ENCODE data around the gene PPM1N. TPM values are rescaled to one million over a fixed set of nuclear protein-coding genes. Genes with fewer than 3 reads are reported as not detected.

PPM1N gene
- total RNA-seq, 1 experiment from 2014 or later, result 0.80 TPM

- no peak for DNase-seq (ENCODE audit: low read depth)
Measured at GRCh38 chr19:45488708-45489107, 9.5 kb upstream of the PPM1N start.

GRCh38 chr19:45489216-45489855, 8.9 kb upstream of the PPM1N start:
- no peak for DNase-seq (ENCODE audit: low read depth)

- DNase-seq (ENCODE audit: low read depth), result no peak
Measured at GRCh38 chr19:45492137-45492626, 6.1 kb upstream of the PPM1N start.

GRCh38 chr19:45492627-45493470, 5.4 kb upstream of the PPM1N start:
- peak; percentile 60 for DNase-seq (ENCODE audit: low read depth)

GRCh38 chr19:45494261-45494916, 3.9 kb upstream of the PPM1N start:
- DNase-seq (ENCODE audit: low read depth), result no peak

GRCh38 chr19:45495178-45495577, 3.1 kb upstream of the PPM1N start:
- no peak for DNase-seq (ENCODE audit: low read depth)

GRCh38 chr19:45496349-45496953, 1.8 kb upstream of the PPM1N start:
- DNase-seq (ENCODE audit: low read depth), result peak; percentile 53

GRCh38 chr19:45497791-45498190, 452 bp upstream of the PPM1N start:
- no peak for DNase-seq (ENCODE audit: low read depth)

GRCh38 chr19:45499196-45500180, 1.2 kb downstream of the PPM1N start:
- DNase-seq (ENCODE audit: low read depth), result peak; percentile 75

GRCh38 chr19:45500918-45501729, 2.9 kb downstream of the PPM1N start:
- no peak for DNase-seq (ENCODE audit: low read depth)

- no peak for DNase-seq (ENCODE audit: low read depth)
Measured at GRCh38 chr19:45501730-45502014, 3.4 kb downstream of the PPM1N start.

- DNase-seq (ENCODE audit: low read depth), result no peak
Measured at GRCh38 chr19:45502111-45502510, 3.9 kb downstream of the PPM1N start.

GRCh38 chr19:45503909-45504308, 5.7 kb downstream of the PPM1N start:
- DNase-seq (ENCODE audit: low read depth), result no peak

- peak; percentile 44 for DNase-seq (ENCODE audit: low read depth)
Measured at GRCh38 chr19:45505151-45505995, 7.1 kb downstream of the PPM1N start.

GRCh38 chr19:45505996-45506245, 7.7 kb downstream of the PPM1N start:
- DNase-seq (ENCODE audit: low read depth), result no peak

GRCh38 chr19:45506246-45506988, 8.2 kb downstream of the PPM1N start:
- DNase-seq (ENCODE audit: low read depth), result peak; percentile 97

- peak; percentile 93 for DNase-seq (ENCODE audit: low read depth)
Measured at GRCh38 chr19:45506989-45507871, 9.0 kb downstream of the PPM1N start, which contains the start of gene VASP. TSS of gene VASP (plus strand) at chr19:45507479. CDS start at chr19:45507772, 293 bp downstream.
